Heart left ventricle (tissue), 13 donors: ENCODE data around the gene WSB1.

Experiments
- CTCF ChIP-seq, 12 donors: fragments of 200-600 bp; sonication (generic) in 4 of 12; IDR thresholded peaks; one replicate each; pipeline versions ENCODE4 v1.5.0 to v1.8.0; 2018 to 2022; ENCODE audit warnings: antibody characterized with exemption in 12 of 12, mild to moderate bottlenecking in 5 of 12
- POLR2A ChIP-seq, 2 donors: fragments of 450-650 bp; IDR thresholded peaks; one replicate each; pipeline ENCODE4 v1.6.1; 2017; ENCODE audit warnings: antibody characterized with exemption in 2 of 2, mild to moderate bottlenecking in 2 of 2, moderate library complexity in 2 of 2
- donor health status: ischemic (EF 13 %, LVEDD 7.1; RV severe dilation, severe dysfunction).
- donor health status: DM: no; HTN: yes; CAD: no.
- donor health status: DM: no; HTN: no; CAD: no.
- donor health status: ischemic (EF 25% LVEDD 6.9; RV normal size, moderate dysfunction).
- donor health status: ischemic (EF 25% LVEDD 5.7; RV mildly dilated, moderate dysfunction).
- donor health status: ischemic (EF 35%, LVEDD 5.7; RV mildly dilated, moderate dysfunction).
- donor health status: nonischemic (EF 11% LVEDD 7.7; RV severe dilation, severe dysfunction).
- donor health status: DM: yes; HTN: yes; CAD: no.
- donor health status: PGD.
- donor health status: ischemic (EF 29% LVEDD 5.4; RV normal size, mild dysfunction).
- donor health status: nonischemic (EF 23%, LVEDD 6.1; RV moderate dilation, normal function).

- TF ChIP-seq CTCF (IDR thresholded peaks at IDR 0.05) (no peak), POLR2A (IDR thresholded peaks at IDR 0.05) (no peak)
Measured at GRCh38 chr17:27276653-27277156, 17.2 kb upstream of the WSB1 start.
